Neuronal stem cell (in vitro differentiated cells): Measurements from ENCODE around the gene KIAA0753.
A peak's percentile ranks its signal among the peaks of the same experiment; 100 is the strongest.

ENCODE experiments used
- DNase-seq: peaks from one replicate; pipeline ENCODE4 v3.0.0-alpha.2; 2013; ENCODE audit warnings: low spot score
- H2AFZ ChIP-seq: one replicate; pipeline ENCODE4 v1.6.1; 2013; ENCODE audit warnings: mild to moderate bottlenecking, low read length, inconsistent platforms
- H2AK5ac ChIP-seq: 2 replicates; pipeline ENCODE4 v1.6.1; 2013; ENCODE audit warnings: low read depth, mild to moderate bottlenecking, inconsistent platforms, low read length, moderate library complexity, mixed read lengths
- H2BK120ac ChIP-seq: 2 replicates; pipeline ENCODE4 v1.6.1; 2013; ENCODE audit warnings: low read depth, mild to moderate bottlenecking, inconsistent platforms, low read length, moderate library complexity, mixed read lengths
- H2BK12ac ChIP-seq: one replicate; pipeline ENCODE4 v1.6.1; 2013; ENCODE audit warnings: low read length, inconsistent platforms
- H2BK15ac ChIP-seq: 2 replicates; pipeline ENCODE4 v1.6.1; 2013; ENCODE audit warnings: mild to moderate bottlenecking, low read length, inconsistent platforms, mixed read lengths
- H2BK5ac ChIP-seq: one replicate; pipeline ENCODE4 v1.6.1; 2013; ENCODE audit warnings: inconsistent platforms, mild to moderate bottlenecking, low read length, moderate library complexity
- H3K14ac ChIP-seq: one replicate; pipeline ENCODE4 v1.6.1; 2013; ENCODE audit warnings: low read length, inconsistent platforms
- H3K18ac ChIP-seq: 2 replicates; pipeline ENCODE4 v1.6.1; 2013; ENCODE audit warnings: low read length, inconsistent platforms
- H3K23ac ChIP-seq: 2 replicates; pipeline ENCODE4 v1.6.1; 2013; ENCODE audit warnings: low read depth, mild to moderate bottlenecking, mixed read lengths, low read length, inconsistent platforms; ENCODE audit not compliant: poor library complexity
- H3K27ac ChIP-seq: replicated peaks from 3 replicates; pipeline ENCODE4 v1.5.1; 2013; ENCODE audit warnings: low read length, inconsistent platforms
- H3K27me3 ChIP-seq, 3 experiments: 2 replicates each; pipeline ENCODE4 v1.6.1; 2013; ENCODE audit warnings: low read length in 3 of 3, mild to moderate bottlenecking in 2 of 3, inconsistent platforms in 1 of 3, low read depth in 1 of 3, mixed read lengths in 1 of 3, moderate library complexity in 1 of 3; ENCODE audit not compliant: control insufficient read depth in 3 of 3, insufficient read depth in 3 of 3
- H3K36me3 ChIP-seq, 2 donors: replicated peaks in 1 of 2; 2 replicates each; pipeline ENCODE4 v1.6.1; 2013; ENCODE audit warnings: low read length in 2 of 2; ENCODE audit not compliant: control insufficient read depth in 2 of 2, insufficient read depth in 2 of 2
- H3K4ac ChIP-seq: 2 replicates; pipeline ENCODE4 v1.6.1; 2013; ENCODE audit warnings: inconsistent platforms, mild to moderate bottlenecking, low read length, moderate library complexity
- H3K4me1 ChIP-seq, 2 donors: 1 replicate in 1 of 2; 2 replicates in 1 of 2; pipeline ENCODE4 v1.6.1; 2013; ENCODE audit warnings: low read length in 2 of 2, low read depth in 1 of 2; ENCODE audit not compliant: control insufficient read depth in 2 of 2, insufficient read depth in 1 of 2
- H3K4me2 ChIP-seq: one replicate; pipeline ENCODE4 v1.6.1; 2013; ENCODE audit warnings: mild to moderate bottlenecking, low read length, inconsistent platforms; ENCODE audit not compliant: insufficient read depth, poor library complexity, severe bottlenecking
- H3K4me3 ChIP-seq, 2 donors: 2 replicates each; pipeline ENCODE4 v1.5.1; 2013; ENCODE audit warnings: low read length in 2 of 2, mild to moderate bottlenecking in 2 of 2, inconsistent platforms in 1 of 2, moderate library complexity in 1 of 2
- H3K79me1 ChIP-seq: one replicate; pipeline ENCODE4 v1.6.1; 2013; ENCODE audit warnings: low read depth, mild to moderate bottlenecking, inconsistent platforms, low read length, moderate library complexity
- H3K9ac ChIP-seq: one replicate; pipeline ENCODE4 v1.6.1; 2013; ENCODE audit warnings: mild to moderate bottlenecking, low read depth, low read length, inconsistent platforms; ENCODE audit not compliant: poor library complexity
- H3K9me3 ChIP-seq, 2 donors: replicated peaks in 1 of 2; 2 replicates each; pipeline versions ENCODE3 to v1.6.1; 2013; ENCODE audit warnings: low read length in 2 of 2, mild to moderate bottlenecking in 2 of 2, inconsistent platforms in 1 of 2, low read depth in 1 of 2, mixed read lengths in 1 of 2, moderate library complexity in 1 of 2; ENCODE audit not compliant: control insufficient read depth in 2 of 2, insufficient read depth in 1 of 2
- H4K8ac ChIP-seq: one replicate; pipeline ENCODE4 v1.6.1; 2013; ENCODE audit warnings: low read depth, mild to moderate bottlenecking, inconsistent platforms, low read length, moderate library complexity
- H4K91ac ChIP-seq: one replicate; pipeline ENCODE4 v1.6.1; 2013; ENCODE audit warnings: low read length, low read depth, mild to moderate bottlenecking, inconsistent platforms; ENCODE audit not compliant: poor library complexity
- WGBS, 2 donors: extraction: QIAGEN DNeasy Blood & Tissue Kit; methylation state at CpG; one replicate each; pipeline ENCODE4 v1.1.7; 2013; ENCODE audit warnings: missing lambda C conversion rate in 2 of 2, mixed read lengths in 1 of 2; ENCODE audit not compliant: insufficient read length in 2 of 2, insufficient replicate concordance in 1 of 2; ENCODE audit errors: extremely low coverage in 2 of 2; 5-methylcytosine and 5-hydroxymethylcytosine counted together

KIAA0753 gene

DNA sequence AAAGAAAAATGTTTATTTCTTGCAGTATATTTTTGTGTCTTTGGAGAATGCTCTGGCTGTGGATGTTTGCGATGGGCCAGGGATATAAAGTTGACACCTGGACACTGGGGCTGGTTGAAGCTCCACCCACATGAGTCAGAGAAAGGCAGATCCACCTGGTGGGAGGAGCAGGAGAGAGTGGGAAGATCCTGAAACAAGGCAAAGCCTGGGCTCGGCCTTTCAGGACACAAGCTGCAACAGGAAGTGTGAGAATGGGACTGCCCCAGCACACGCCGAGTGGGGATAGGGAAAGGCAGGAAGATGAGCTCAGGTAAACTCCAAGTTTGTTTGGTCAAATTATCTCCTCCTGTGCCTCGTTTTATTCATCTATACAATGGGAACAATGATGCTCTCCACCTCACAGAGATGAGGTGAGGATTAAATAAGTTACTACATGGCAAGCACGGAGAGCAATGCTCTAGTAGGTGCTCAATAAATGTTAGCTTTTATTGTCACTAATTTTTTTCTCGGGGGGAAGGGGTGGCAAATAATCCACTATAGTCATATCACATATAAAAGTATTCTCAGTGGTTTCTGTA is 62.7 kb downstream of the KIAA0753 start:
- no peak overlapping the region for H3K4ac ChIP-seq
- no peak overlapping the region for H4K91ac ChIP-seq
- H3K79me1 ChIP-seq, result no peaks in the 10 kb centered on the region
- peaks cover 0 to 26% of the 10 kb centered on the region in 2 donors for H3K9me3 ChIP-seq
- H3K23ac ChIP-seq, result no peak overlapping the region
- H2BK12ac ChIP-seq, result no peak overlapping the region
- no peak overlapping the region for H3K9ac ChIP-seq
- H3K4me2 ChIP-seq, result no peak overlapping the region
- H2AK5ac ChIP-seq, result no peak overlapping the region
- no peaks in the 10 kb centered on the region for H3K27me3 ChIP-seq
- H3K14ac ChIP-seq, result no peak overlapping the region
- no peak overlapping the region for H4K8ac ChIP-seq
- H3K18ac ChIP-seq, result no peak overlapping the region
- no peak overlapping the region for H2BK120ac ChIP-seq
- WGBS, 2 donors, result no CpG with 5 or more reads among the region's 7 CpGs
- no peak overlapping the region for H2AFZ ChIP-seq
- H3K36me3 ChIP-seq, result peaks cover 17 to 78% of the 10 kb centered on the region in 2 donors
- no peak overlapping the region for H3K4me3 ChIP-seq
- H2BK15ac ChIP-seq, result no peak overlapping the region
- H3K4me1 ChIP-seq, result peaks cover 10 to 14% of the 10 kb centered on the region in 2 donors
- H2BK5ac ChIP-seq, result no peak overlapping the region
- no peak overlapping the region for H3K27ac ChIP-seq
- no peak for DNase-seq

DNA sequence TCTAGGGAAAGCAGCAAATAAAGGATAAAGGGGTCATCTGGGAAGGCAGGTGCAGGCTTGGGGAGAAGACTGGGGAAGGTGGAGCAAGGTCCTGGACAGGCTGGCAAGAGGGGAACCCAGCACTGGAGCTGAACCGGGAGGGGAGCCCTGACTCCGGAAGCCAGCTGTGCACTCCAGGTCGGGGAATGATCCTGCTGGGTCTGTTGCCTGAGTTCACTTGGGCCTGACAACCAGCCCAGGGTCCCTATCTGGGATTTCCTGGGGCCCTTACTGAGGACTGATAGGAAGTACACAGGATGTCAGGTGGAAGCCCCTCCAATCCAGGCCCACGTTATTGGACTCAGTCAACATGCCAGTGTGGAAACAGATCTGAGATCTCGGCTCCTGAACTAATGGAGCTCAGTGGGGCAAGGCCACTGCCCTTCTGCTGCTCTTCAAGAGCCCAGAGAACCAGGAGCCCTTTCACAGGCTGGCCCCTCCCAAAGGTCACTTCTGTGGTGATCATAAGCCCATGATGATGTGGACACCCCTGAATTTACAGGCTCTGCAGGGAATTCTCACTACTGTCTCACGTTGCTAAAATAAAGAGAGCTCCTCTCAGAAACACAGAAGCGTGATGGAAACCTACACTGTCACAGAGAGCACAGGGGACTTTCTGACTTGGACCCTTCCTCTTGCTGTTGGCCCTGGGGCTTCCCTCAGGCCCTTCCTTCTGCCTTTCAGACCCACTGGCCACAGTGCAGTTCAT is 64.3 kb downstream of the KIAA0753 start:
- H3K9ac ChIP-seq, result no peak overlapping the region
- H2BK5ac ChIP-seq, result no peak overlapping the region
- H3K36me3 ChIP-seq, result peaks cover 14 to 66% of the 10 kb centered on the region in 2 donors
- H2AK5ac ChIP-seq, result no peak overlapping the region
- H4K91ac ChIP-seq, result no peak overlapping the region
- H3K18ac ChIP-seq, result peak overlapping the region; percentile 40
- no peak overlapping the region for H2BK120ac ChIP-seq
- H3K4ac ChIP-seq, result no peak overlapping the region
- peaks cover 0 to 14% of the 10 kb centered on the region in 2 donors for H3K9me3 ChIP-seq
- no peak overlapping the region for H2BK15ac ChIP-seq
- H3K23ac ChIP-seq, result no peak overlapping the region
- H3K79me1 ChIP-seq, result no peaks in the 10 kb centered on the region
- H3K4me1 ChIP-seq, result peaks cover 14 to 18% of the 10 kb centered on the region in 2 donors
- no peak overlapping the region for H2BK12ac ChIP-seq
- no peaks in the 10 kb centered on the region for H3K27me3 ChIP-seq
- H3K27ac ChIP-seq, result no peak overlapping the region
- H3K14ac ChIP-seq, result no peak overlapping the region
- H3K4me2 ChIP-seq, result no peak overlapping the region
- H4K8ac ChIP-seq, result no peak overlapping the region
- WGBS, 2 donors, result no CpG with 5 or more reads among the region's 7 CpGs
- no peak overlapping the region for H2AFZ ChIP-seq
- DNase-seq, result no peak
- peak overlapping the region in 1 of 2 donors; percentile 19 for H3K4me3 ChIP-seq

GRCh38 chr17:6575596-6575988 is 64.9 kb downstream of the KIAA0753 start:
- Histone ChIP-seq H2BK120ac (no peak overlapping the region), H3K9me3 (peaks cover 0 to 14% of the 10 kb centered on the region in 2 donors), H2AK5ac (no peak overlapping the region), H2AFZ (peak overlapping the region; percentile 16), H2BK12ac (no peak overlapping the region), H3K79me1 (no peaks in the 10 kb centered on the region), H2BK5ac (no peak overlapping the region), H2BK15ac (no peak overlapping the region), H4K8ac (no peak overlapping the region), H3K4me1 (peaks cover 14 to 22% of the 10 kb centered on the region in 2 donors), H3K27ac (peak overlapping the region; percentile 13), H4K91ac (no peak overlapping the region), H3K4me2 (no peak overlapping the region), H3K4ac (no peak overlapping the region), H3K9ac (no peak overlapping the region), H3K27me3 (no peaks in the 10 kb centered on the region), H3K36me3 (peaks cover 14 to 60% of the 10 kb centered on the region in 2 donors), H3K14ac (no peak overlapping the region), H3K23ac (no peak overlapping the region), H3K4me3 (peak overlapping the region in 1 of 2 donors; percentile 19), H3K18ac (peak overlapping the region; percentile 53)
- DNase-seq, result no peak
- WGBS, 2 donors, result no CpG with 5 or more reads among the region's 5 CpGs
